Non-pigmented ciliary epithelial cell (primary cell): Measurements from ENCODE around the gene NFIX.
A peak's percentile ranks its signal among the peaks of the same experiment; 100 is the strongest.

ENCODE experiments used
- DNase-seq: peaks from one replicate; pipeline ENCODE4 v3.0.0-alpha.2; 2010; ENCODE audit warnings: low read depth

The NFIX gene

GRCh38 chr19:13104848-13105711, 109.8 kb downstream of the NFIX start:
- DNase-seq: no peak

DNA sequence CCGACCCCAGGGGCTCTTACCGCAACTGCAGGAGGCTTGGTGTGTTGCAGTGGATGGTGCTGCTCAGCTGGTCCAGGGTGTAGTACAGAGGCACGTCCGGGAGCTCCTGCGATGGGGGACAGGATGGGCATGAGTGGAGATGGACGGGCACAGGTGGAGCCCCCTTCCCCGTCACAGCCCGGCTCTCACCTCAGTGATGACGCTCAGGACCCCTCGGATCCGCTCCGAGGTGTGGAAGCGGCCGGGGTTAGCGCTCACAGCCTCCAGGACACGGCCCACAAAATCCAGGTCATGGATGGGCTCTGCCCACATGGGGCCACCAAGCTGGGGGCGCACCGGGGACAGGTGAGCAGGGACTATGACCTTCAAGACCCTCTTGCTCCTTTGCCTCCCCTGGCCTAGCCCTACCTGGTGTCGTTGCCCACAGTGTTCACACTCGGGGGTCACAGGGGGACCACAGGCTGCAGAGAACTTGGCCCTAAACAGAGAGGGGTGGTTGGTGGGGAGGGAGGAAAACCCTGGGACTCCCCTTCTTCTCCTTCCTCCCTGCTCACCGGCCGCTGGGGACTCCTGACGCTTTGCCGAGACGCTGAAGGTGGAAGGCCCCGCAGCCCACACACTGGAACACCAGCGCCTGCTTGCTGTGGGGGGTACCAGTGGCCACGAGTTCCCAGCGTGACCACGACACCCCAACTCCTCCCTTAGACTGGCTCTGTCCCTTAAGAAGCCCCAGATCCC, 114.3 kb downstream of the NFIX start:
- DNase-seq: no peak

GRCh38 chr19:13110099-13110610, 114.9 kb downstream of the NFIX start:
- no peak for DNase-seq

- no peak for DNase-seq
Observed at GRCh38 chr19:13112555-13112954, 117.3 kb downstream of the NFIX start.

- DNase-seq: no peak
Observed at GRCh38 chr19:13115936-13116281, 120.6 kb downstream of the NFIX start.

- DNase-seq: peak; percentile 67
Observed at GRCh38 chr19:13116282-13117175, 121.3 kb downstream of the NFIX start, which contains the start of gene TRMT1. Gene TRMT1 (minus strand): TSS chr19:13116740. CDS start chr19:13116399, 341 bp downstream.

DNA sequence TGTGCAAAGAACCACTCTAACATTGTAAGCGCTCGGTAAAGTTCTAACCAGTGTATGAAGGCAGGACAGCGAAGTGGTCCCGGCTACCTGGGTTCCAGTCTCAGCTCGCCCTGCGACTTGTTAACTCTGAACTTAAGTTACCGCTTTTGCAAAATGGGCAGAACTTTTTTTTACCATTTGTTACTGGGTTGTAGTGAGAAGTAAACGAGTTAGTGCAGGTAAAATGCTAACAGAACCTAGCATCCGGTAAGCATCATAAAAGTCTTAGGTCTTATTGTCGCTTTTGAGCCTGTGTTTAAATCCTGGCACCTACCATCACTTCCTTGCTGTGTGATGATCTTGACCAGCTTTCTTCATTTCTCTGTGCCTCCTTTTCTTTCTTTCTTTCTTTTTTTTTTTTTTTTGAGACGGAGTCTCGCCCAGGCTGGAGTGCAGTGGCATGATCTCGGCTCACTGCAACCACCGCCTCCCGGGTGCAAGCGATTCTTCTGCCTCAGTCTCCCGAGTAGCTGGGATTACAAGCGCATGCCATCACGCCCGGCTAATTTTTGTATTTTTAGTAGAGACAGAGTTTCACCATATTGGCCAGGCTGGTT, 122.0 kb downstream of the NFIX start:
- DNase-seq: no peak

DNA sequence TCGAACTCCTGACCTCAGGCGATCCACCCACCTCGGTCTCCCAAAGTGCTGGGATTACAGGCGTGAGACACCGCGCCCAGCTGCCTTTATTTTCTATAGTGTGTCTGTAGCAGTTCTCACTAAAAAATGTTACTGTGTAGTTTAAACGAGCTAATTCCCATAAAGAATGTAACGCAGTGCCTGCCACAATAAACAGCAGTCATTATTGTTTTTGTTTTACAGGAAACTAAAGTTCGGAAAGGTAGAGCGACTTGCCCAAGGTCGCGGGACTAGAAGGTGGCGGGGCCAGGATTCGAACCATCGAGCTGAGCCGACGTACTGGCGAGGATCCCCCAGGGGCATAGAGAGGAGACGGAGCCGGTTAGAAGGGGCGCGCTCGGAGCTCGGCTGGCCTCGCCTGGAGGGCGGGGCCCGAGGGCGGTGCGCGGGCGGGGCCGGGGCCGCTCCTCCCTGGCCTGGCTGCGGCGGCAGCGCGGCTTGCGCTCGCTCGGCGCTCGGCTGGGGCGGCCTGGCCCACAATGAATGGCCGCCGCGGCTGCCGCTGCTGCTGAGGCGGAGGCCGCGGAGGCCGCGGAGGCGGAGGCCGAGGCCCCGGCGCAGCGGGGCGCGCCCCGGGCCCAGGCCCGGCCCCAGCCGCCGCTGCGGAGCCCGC, 122.6 kb downstream of the NFIX start, which contains the start of gene NACC1:
Gene NACC1, plus strand, starts transcription at position 493 of the 652 bp plus-strand sequence. CDS start 16,944 bp downstream, outside the sequence.
- no peak for DNase-seq

DNA sequence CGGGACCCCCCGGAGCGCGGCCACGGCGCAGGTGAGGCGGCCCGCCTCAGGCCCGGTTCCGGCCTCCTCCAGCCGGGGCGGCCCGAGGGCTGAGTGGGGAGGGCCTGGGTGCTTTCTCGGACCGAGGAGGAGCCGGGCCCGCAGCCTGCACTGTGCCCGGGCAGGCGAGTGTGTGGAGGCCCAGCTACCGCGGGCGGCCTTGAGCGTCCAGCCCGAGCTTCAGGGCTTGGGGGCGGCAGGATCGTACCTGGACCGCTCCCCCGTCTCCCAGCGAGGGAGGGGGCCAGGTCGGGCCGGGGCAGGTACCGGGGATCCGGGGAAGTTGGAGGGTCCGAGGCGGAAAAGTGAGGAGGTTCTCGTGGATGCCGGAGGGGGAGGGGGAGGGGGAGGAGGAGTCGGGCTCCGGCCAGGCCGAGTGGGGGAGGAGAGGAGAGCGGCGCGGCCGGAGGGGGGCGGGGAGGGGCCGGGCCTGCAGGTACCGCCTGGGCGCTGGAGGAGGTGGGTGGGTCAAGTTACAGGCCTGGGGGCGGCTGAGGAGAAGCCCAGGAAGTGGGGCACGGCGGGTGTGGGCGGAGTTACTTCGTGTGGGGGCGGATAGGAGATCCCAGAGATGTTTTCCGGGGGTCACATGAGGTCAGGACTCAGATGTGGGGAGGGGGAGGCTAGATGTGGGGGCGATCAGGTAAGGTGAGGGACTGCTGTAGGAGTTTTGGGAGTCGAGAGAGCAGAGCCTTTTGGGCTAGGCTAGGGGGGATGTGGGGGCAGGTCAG, 123.3 kb downstream of the NFIX start:
- DNase-seq: no peak

- no peak for DNase-seq
Observed at GRCh38 chr19:13119627-13120026, 124.4 kb downstream of the NFIX start.

DNA sequence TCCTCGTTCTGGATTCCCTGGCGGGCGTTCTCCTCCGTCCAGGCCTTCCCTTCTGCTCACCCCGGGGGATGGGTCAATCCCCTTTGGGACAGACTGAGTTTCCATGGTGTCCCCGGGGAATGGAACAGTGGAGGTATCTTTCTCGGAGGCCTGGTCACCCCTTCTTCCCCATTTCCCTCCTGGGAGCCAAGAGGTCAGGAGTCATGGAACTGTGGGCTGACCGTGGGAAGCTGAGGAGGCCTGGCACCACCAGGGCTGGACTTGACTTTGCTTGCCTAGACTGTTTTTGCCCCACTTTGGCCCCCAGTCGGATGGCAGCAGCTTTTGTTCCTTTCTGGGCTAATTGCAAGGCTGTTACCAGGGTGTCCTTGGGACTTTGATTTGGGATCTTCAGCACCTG, 124.8 kb downstream of the NFIX start:
- DNase-seq: no peak

- no peak for DNase-seq
Observed at GRCh38 chr19:13120817-13121216, 125.5 kb downstream of the NFIX start.

DNA sequence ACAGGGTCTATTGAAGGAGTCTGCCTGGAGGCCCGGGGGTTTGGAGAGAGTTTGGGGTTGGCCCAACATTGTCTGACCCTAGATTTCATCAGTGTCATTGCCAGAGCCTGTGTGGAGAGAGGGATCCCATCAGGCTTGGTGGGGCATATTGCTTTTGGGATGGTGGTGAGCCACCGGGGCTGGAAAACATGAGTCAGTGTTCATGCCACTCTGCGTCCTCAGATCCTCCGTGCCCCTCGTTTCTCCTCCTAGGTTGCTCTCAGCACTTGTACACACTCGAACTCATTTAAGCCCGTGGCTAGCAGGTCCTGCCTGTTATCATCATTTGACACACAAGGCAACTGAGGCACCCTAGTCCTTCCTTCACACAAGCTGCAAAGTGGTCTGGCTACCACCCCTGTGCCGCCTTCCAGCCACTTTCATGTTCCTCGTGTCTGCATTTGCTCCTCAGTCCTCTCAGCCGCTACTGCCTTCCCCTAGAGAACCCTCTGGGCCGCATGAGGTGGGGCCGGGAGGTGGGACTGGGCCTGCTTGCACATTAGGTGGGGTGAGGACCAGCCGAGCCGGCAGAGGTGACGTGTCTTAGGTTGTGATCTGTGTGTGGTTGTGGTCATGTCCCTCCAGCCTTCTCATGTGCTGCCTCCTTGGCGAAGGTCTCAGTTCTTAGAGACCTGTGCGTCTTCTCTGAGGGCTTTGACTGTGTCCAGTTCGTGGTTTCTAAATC, 126.4 kb downstream of the NFIX start:
- no peak for DNase-seq

GRCh38 chr19:13122275-13122878, 127.1 kb downstream of the NFIX start:
- DNase-seq: no peak

- DNase-seq: no peak
Observed at GRCh38 chr19:13122980-13123957, 128.0 kb downstream of the NFIX start.

GRCh38 chr19:13127051-13127450, 131.8 kb downstream of the NFIX start:
- no peak for DNase-seq

DNA sequence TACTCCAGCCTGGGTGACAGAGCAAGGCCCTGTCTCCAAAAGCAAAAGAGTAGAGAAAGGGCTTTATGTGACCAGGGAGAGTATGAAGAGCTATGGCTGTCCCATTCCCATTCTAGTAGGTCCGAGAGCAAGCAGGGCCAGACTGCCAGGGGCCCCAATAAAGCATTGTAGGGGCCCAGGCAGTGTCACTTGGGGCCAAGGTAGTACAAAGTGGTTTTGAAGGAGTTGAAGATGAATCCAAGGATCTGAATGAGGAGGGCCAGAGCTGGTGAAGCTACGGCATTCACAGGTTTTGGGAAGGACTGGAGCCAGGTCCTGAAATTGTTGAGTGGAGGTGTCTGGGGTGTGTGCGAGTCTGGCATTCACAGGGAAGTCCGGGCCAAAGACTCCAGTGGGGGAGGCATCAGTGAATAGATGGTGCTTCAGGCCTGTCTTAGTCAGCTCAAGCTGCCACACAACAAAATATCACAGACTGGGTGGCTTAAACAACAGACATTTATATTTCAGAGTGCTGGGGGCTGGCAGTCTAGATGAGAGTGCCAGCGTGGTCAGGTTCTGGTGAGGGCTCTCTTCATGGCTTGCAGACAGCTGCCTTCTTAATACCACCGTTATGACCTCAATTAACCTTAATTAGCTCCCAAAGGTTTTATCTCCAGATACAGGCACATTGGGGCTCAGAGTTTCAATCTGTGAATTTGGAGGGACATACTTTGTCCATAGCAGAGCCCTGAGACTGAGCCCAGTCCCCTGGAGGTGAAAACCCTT, 132.7 kb downstream of the NFIX start:
- no peak for DNase-seq
